ENCODE measurements around the gene SMOC2. TPM values are rescaled to one million over a fixed set of nuclear protein-coding genes. Genes with fewer than 3 reads are reported as not detected.

The SMOC2 gene
- polyA plus RNA-seq, 1 donor from 2014 or later: 0.50 TPM

- H3K36me3 ChIP-seq (ENCODE audit: insufficient read depth, low read length): no peaks in the 10 kb centered on the region
- H3K27ac ChIP-seq (ENCODE audit: low read length): no peak overlapping the region
- no peak overlapping the region for H3K9ac ChIP-seq (ENCODE audit: low read length)
- no peak overlapping the region for H3K4me2 ChIP-seq (ENCODE audit: low read length)
- no peak overlapping the region for H2AFZ ChIP-seq (ENCODE audit: low read depth, low read length)
- no peaks in the 10 kb centered on the region for H3K27me3 ChIP-seq (ENCODE audit: insufficient read depth, low read depth, low read length)
- H3K9me3 ChIP-seq (ENCODE audit: low read length): no peaks in the 10 kb centered on the region
- H3F3A ChIP-seq (ENCODE audit: insufficient read depth, low read length, poor library complexity, severe bottlenecking): peaks cover 3% of the 10 kb centered on the region
- no peaks in the 10 kb centered on the region for H3K79me2 ChIP-seq (replicated peaks; ENCODE audit: insufficient read depth, low read length)
- no peak for TF ChIP-seq RAD21 (conservative IDR thresholded peaks at IDR 0.05)
- TF ChIP-seq CTCF (IDR thresholded peaks at IDR 0.05; ENCODE audit: poor library complexity, severe bottlenecking): no peak
- TF ChIP-seq REST (IDR thresholded peaks at IDR 0.05; ENCODE audit: borderline replicate concordance): no peak
- no peak for TF ChIP-seq SMC3 (conservative IDR thresholded peaks at IDR 0.05; ENCODE audit: poor library complexity)
- TF ChIP-seq TAF1 (IDR thresholded peaks at IDR 0.05; ENCODE audit: low read depth): no peak
- no peak for TF ChIP-seq EZH2 (IDR thresholded peaks at IDR 0.05; ENCODE audit: borderline replicate concordance, insufficient read depth, low read length, poor library complexity, severe bottlenecking)
- no peak for TF ChIP-seq MXI1 (conservative IDR thresholded peaks at IDR 0.05; ENCODE audit: poor library complexity, severe bottlenecking)
- no peak for TF ChIP-seq POLR2AphosphoS5 (IDR thresholded peaks at IDR 0.05)
- no peak for TF ChIP-seq EP300 (conservative IDR thresholded peaks at IDR 0.05; ENCODE audit: poor library complexity, severe bottlenecking)
- no peaks in the 10 kb centered on the region for H4K20me1 ChIP-seq (ENCODE audit: insufficient read depth)
- H3K4me3 ChIP-seq (ENCODE audit: low read length): no peak overlapping the region
- no peaks in the 10 kb centered on the region for H3K9me2 ChIP-seq (ENCODE audit: insufficient read depth, low read length)
These were observed 158.1 kb downstream of the SMOC2 start for GRCh38 chr6:168599118-168599494.

GRCh38 chr6:168599769-168600330 lies 158.9 kb downstream of the SMOC2 start:
- no peaks in the 10 kb centered on the region for H3K79me2 ChIP-seq (replicated peaks; ENCODE audit: insufficient read depth, low read length)
- H3K9me3 ChIP-seq (ENCODE audit: low read length): no peaks in the 10 kb centered on the region
- peaks cover 3% of the 10 kb centered on the region for H3F3A ChIP-seq (ENCODE audit: insufficient read depth, low read length, poor library complexity, severe bottlenecking)
- no peaks in the 10 kb centered on the region for H3K27me3 ChIP-seq (ENCODE audit: insufficient read depth, low read depth, low read length)
- no peak overlapping the region for H3K9ac ChIP-seq (ENCODE audit: low read length)
- no peak overlapping the region for H3K4me2 ChIP-seq (ENCODE audit: low read length)
- TF ChIP-seq EZH2 (IDR thresholded peaks at IDR 0.05; ENCODE audit: borderline replicate concordance, insufficient read depth, low read length, poor library complexity, severe bottlenecking): no peak
- TF ChIP-seq POLR2AphosphoS5 (IDR thresholded peaks at IDR 0.05): no peak
- TF ChIP-seq SMC3 (conservative IDR thresholded peaks at IDR 0.05; ENCODE audit: poor library complexity): no peak
- no peak overlapping the region for H3K27ac ChIP-seq (ENCODE audit: low read length)
- no peaks in the 10 kb centered on the region for H3K36me3 ChIP-seq (ENCODE audit: insufficient read depth, low read length)
- no peak overlapping the region for H2AFZ ChIP-seq (ENCODE audit: low read depth, low read length)
- no peaks in the 10 kb centered on the region for H3K9me2 ChIP-seq (ENCODE audit: insufficient read depth, low read length)
- no peaks in the 10 kb centered on the region for H4K20me1 ChIP-seq (ENCODE audit: insufficient read depth)
- no peak overlapping the region for H3K4me3 ChIP-seq (ENCODE audit: low read length)
